Measurements from ENCODE around the gene DGKK.
"Not testable (repeated sequence)": the region's sequence is repeated elsewhere in the genome, so short reads cannot be mapped to it uniquely, and the experiment has no call there.

DGKK gene

GRCh38 chrX:50431623-50432022 lies 39.0 kb downstream of the DGKK start:
- no peak for ATAC-seq

- no peak for ATAC-seq
These were observed 39.6 kb downstream of the DGKK start for GRCh38 chrX:50430917-50431575.

GRCh38 chrX:50428174-50428573 lies 42.5 kb downstream of the DGKK start:
- ATAC-seq = no peak

GRCh38 chrX:50407976-50408375 lies 62.6 kb downstream of the DGKK start:
- no peak for ATAC-seq

DNA sequence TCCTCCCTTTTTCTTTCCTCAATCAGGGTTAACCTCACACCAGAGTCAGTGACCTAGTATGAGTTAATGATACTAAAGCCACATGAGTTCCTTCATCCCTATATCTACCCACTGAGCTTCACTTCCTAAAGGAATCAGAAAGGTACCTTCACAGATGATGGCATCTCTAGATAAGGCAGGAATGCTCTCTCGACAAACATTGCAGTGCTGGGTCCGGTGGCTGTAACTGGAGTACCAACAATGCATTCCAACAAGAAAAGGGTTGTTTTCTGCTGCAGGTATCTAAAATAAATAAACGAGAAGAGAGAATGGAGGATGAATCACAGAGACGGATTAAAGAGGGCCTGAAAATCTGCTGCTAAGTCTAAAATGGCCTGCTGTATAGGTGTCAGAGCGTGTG lies 66.7 kb downstream of the DGKK start:
- ATAC-seq = no peak

DNA sequence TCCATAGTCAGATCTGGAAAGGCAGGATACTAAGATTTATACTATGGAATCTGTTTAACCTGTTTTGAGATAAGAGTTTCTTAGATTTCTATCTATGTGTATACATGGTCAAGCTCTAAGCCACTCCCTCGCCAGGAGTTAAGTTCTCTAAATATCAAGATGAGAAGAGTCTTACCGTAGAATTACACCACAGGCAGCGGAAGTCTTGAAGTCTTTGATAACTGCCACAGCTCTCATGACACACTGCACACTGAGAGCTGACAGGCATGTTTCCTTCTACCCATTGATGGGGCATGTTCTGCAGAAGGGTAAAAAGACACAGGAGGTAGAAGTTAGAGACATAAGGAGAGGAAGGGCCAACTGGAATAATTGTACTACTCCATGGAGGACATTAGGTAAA lies 67.7 kb downstream of the DGKK start:
- no peak for ATAC-seq

- ATAC-seq = no peak
These were observed 76.7 kb downstream of the DGKK start for GRCh38 chrX:50393902-50394301.

GRCh38 chrX:50386520-50386919 lies 84.1 kb downstream of the DGKK start:
- no peak for ATAC-seq

- ATAC-seq = no peak
These were observed 88.8 kb downstream of the DGKK start for GRCh38 chrX:50381729-50382415.

DNA sequence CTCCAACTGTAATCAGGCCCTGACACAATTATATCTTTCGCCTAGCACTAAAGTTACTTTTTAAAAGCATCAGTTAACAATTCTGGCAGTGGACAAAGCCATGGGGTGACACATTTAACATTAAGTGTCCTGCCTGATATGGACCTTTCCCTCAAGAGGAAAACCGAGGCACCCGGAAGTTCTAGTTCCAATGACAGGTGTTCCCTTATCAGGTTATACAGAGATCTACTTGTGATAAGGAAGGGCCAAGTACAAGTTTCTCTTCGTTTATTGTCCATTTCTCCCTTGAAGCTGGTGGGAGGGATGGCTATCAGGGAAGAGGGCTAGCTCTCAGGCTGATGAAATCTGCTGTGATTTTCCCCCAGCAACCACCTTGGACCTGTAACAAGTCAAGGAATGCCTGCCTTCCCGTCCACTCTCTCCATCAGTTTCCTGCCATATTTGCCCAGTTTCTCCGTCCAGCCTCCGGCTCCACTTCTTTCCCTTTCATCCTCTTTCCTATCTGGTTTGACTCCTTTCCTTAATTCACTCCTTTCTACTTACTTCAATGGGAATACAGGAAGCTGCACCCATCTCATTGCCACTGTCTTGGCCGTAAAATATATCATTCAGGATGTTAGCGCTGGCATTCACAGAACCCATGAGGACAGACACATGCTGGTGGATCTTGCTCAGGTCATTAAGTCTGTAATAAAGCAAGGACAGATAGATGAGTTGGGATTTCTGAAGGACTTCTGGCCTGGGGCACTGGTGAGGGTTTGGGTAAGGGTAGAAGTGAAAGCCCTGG lies 95.0 kb downstream of the DGKK start:
- no peak for ATAC-seq

DNA sequence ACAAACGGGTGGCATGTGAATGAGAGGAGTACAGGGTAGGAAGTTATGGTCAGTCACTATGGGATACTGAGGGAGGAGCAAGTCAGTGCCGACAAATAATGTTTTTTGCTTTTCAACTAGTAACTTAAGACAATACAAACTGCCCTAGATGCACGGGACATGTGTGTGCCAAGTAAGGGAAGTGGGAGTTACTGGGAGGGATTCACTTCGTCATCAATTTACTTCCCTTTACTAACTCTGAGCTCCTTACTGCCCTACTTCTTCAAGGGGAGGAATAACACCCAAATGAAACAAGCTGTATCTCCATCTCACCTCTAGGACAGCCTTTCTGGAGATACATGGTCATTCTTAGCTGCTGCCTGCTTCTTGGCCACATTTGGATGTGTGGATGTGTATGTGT lies 97.7 kb downstream of the DGKK start:
- no peak for ATAC-seq

GRCh38 chrX:50343917-50344316 lies 126.7 kb downstream of the DGKK start:
- no peak for ATAC-seq

DNA sequence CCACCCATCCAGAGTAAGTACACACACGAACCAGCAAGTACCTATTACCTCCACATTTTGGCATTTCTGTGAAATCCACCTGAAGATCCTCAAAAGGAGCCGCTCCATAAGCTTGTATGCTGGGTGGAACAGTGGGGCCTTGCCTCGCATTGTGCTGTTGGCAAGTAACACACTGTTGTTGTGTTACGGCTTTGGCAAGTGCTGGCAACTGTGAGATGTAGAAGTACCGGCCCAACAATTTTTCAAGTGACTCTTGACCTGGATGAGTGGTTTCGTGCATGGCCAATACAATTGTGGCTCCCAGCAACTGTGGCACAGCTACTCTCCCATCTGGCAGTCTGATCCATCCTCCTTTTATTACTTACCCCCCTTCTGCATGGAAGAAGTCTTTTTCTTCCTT lies 137.3 kb downstream of the DGKK start:
- ATAC-seq = no peak

GRCh38 chrX:50332668-50333067 lies 138.0 kb downstream of the DGKK start:
- not testable (repeated sequence) for ATAC-seq

DNA sequence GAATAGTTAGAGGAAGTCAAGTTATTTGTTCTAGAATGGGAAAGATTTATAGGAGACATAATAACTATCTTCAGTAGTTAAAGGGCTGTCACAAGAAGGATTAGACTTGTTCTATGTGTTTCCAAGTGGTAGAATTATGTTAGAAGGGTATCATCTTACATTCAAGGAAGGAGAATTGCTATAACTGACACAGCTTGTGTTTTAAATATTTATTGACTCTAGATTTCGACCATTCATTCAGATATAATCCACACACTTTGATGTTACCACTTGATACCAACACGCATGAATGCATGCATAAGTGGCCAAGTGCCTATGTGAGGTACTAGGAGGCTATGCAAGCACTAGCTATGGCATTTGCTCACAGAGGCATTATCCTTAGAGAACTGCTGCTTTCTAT lies 143.4 kb downstream of the DGKK start:
- ATAC-seq = no peak

Data from activated CD4-positive, CD25-positive, alpha-beta regulatory T cell treated with anti-CD3 and anti-CD28 coated beads, Interleukin-2, amount 50 U/mL, for 24 hours (primary cell).